SJSA1 (cell line): ENCODE measurements around the gene GYS1. TPM values are rescaled to one million over a fixed set of nuclear protein-coding genes. Genes with fewer than 3 reads are reported as not detected.

Experiments used
- DNase-seq, 2 experiments: peaks; one replicate each; pipeline ENCODE4 v3.0.0-alpha.2; 2015 to 2020; ENCODE audit warnings: low spot score in 2 of 2, low read depth in 1 of 2
- H3K27ac ChIP-seq: fragments of 250-450 bp; sonication (Bioruptor Pico); 2 replicates; pipeline ENCODE4 v1.5.1; 2020; ENCODE audit warnings: mild to moderate bottlenecking, moderate library complexity
- H3K27me3 ChIP-seq: fragments of 250-450 bp; sonication (Bioruptor Pico); replicated peaks from 2 replicates; pipeline ENCODE4 v1.5.1; 2020; ENCODE audit warnings: mild to moderate bottlenecking, moderate library complexity
- H3K36me3 ChIP-seq: fragments of 250-450 bp; sonication (Bioruptor Pico); 2 replicates; pipeline ENCODE4 v1.5.1; 2020; ENCODE audit warnings: mild to moderate bottlenecking
- H3K4me1 ChIP-seq: fragments of 250-450 bp; sonication (Bioruptor Pico); replicated peaks from 2 replicates; pipeline ENCODE4 v1.6.1; 2021; ENCODE audit warnings: mild to moderate bottlenecking
- H3K4me3 ChIP-seq: fragments of 250-450 bp; sonication (Bioruptor Pico); 2 replicates; pipeline ENCODE4 v1.5.1; 2020; ENCODE audit warnings: mild to moderate bottlenecking
- H3K9me3 ChIP-seq: fragments of 250-450 bp; sonication (Bioruptor Pico); replicated peaks from 2 replicates; pipeline ENCODE4 v1.5.1; 2020; ENCODE audit warnings: mild to moderate bottlenecking
- total RNA-seq: library from RNA; depleted of rRNA; stranded (reverse); fragments of >200 nt; shearing (Covaris generic); gene quantifications from 2 replicates; pipeline ENCODE4 v1.2.3, GENCODE V29; 2014

Gene GYS1
- total RNA-seq, 1 experiment from 2014 or later: 38.2 TPM

GRCh38 chr19:48968179-48968661 is 24.9 kb downstream of the GYS1 start:
- peak in 1 of 2 experiments; percentile 31 for DNase-seq
- no peaks in the 10 kb centered on the region for H3K9me3 ChIP-seq
- H3K4me3 ChIP-seq: no peak overlapping the region
- H3K36me3 ChIP-seq: peaks cover 62% of the 10 kb centered on the region
- no peak overlapping the region for H3K27ac ChIP-seq
- H3K27me3 ChIP-seq: no peaks in the 10 kb centered on the region
- H3K4me1 ChIP-seq: peaks cover 34% of the 10 kb centered on the region

- Histone ChIP-seq H3K27ac (no peak overlapping the region), H3K4me3 (no peak overlapping the region)
These were observed 25.5 kb downstream of the GYS1 start for GRCh38 chr19:48967346-48968178.

GRCh38 chr19:48966541-48967345 is 26.4 kb downstream of the GYS1 start:
- Histone ChIP-seq H3K36me3 (peaks cover 69% of the 10 kb centered on the region), H3K4me1 (peaks cover 45% of the 10 kb centered on the region), H3K27ac (no peak overlapping the region), H3K27me3 (no peaks in the 10 kb centered on the region), H3K9me3 (no peaks in the 10 kb centered on the region; the same call in 1 of the 2 replicates), H3K4me3 (peak overlapping the region; percentile 52)
- peak in 1 of 2 experiments; percentile 22 for DNase-seq

More at GRCh38 chr19:48967346-48968178, 25.5 kb downstream of the GYS1 start:
- no peaks in the 10 kb centered on the region for H3K27me3 ChIP-seq
- peaks cover 62% of the 10 kb centered on the region for H3K36me3 ChIP-seq
- peak in 1 of 2 experiments; percentile 31 for DNase-seq
- no peaks in the 10 kb centered on the region for H3K9me3 ChIP-seq
- peaks cover 36% of the 10 kb centered on the region for H3K4me1 ChIP-seq

DNA sequence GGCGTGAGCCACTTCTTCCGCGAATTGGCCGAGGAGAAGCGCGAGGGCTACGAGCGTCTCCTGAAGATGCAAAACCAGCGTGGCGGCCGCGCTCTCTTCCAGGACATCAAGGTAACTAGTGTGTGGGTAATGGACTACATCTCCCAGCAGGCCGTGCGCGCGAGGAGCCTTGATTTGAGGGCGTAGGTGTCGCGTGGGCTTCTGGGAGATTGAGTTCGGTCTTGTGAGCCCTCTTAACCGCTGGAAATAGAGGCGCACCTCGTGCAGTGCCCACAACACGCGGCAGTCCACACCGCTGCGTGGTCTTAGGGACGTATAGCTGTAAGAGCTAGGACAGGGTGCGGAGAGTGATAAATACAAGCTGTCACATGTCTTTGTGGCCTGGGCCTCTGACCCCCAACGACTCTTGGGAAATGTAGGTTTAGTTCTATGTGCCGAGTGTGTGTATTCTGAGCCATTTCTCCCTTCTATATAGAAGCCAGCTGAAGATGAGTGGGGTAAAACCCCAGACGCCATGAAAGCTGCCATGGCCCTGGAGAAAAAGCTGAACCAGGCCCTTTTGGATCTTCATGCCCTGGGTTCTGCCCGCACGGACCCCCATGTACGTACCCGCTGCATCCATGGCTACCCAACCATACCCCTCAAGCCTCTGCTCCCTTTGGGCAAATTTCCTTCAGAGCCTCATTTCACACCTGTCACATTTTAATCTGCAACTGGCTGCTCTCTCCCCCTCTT is 27.1 kb downstream of the GYS1 start:
- Histone ChIP-seq H3K27ac (peak overlapping the region; percentile 7; the same call in 1 of the 2 replicates), H3K36me3 (peaks cover 67% of the 10 kb centered on the region), H3K9me3 (no peaks in the 10 kb centered on the region; the same call in 1 of the 2 replicates), H3K4me3 (peak overlapping the region; percentile 52), H3K27me3 (no peaks in the 10 kb centered on the region), H3K4me1 (peaks cover 43% of the 10 kb centered on the region)
- DNase-seq: peak; percentile 86 to 87

DNA sequence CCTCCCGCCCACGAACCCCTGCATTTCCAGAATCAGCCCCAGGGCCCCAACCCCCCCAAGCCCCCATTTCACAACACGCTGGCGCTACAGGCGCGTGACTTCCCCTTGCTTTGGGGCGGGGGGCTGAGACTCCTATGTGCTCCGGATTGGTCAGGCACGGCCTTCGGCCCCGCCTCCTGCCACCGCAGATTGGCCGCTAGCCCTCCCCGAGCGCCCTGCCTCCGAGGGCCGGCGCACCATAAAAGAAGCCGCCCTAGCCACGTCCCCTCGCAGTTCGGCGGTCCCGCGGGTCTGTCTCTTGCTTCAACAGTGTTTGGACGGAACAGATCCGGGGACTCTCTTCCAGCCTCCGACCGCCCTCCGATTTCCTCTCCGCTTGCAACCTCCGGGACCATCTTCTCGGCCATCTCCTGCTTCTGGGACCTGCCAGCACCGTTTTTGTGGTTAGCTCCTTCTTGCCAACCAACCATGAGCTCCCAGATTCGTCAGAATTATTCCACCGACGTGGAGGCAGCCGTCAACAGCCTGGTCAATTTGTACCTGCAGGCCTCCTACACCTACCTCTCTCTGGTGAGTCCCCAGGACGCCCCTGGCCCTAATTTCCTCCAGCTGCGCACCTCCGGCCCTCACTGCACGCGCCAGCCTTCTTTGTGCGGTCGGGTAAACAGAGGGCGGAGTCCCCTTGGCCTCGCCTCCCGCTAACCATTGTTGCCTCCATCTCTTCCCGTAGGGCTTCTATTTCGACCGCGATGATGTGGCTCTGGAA is 27.9 kb downstream of the GYS1 start, which contains the start of gene FTL:
Gene FTL, plus strand, starts transcription at position 270 of the 766 bp plus-strand sequence. Its CDS starts 199 bp downstream, at position 469.
- Histone ChIP-seq H3K27me3 (no peaks in the 10 kb centered on the region), H3K4me3 (peak within 1 kb of the TSS; percentile 52), H3K36me3 (peaks cover 64% of the 10 kb centered on the region), H3K4me1 (peaks cover 40% of the 10 kb centered on the region), H3K9me3 (no peaks in the 10 kb centered on the region; the same call in 1 of the 2 replicates), H3K27ac (peak within 1 kb of the TSS; percentile 99)
- DNase-seq: peak; percentile 93 to 94

- peak overlapping the region; percentile 99 for H3K27ac ChIP-seq
- no peaks in the 10 kb centered on the region for H3K27me3 ChIP-seq
- peaks cover 40% of the 10 kb centered on the region for H3K4me1 ChIP-seq
- H3K9me3 ChIP-seq: no peaks in the 10 kb centered on the region; the same call in 1 of the 2 replicates
- peaks cover 57% of the 10 kb centered on the region for H3K36me3 ChIP-seq
- peak in 1 of 2 experiments; percentile 46 for DNase-seq
- H3K4me3 ChIP-seq: no peak overlapping the region
These were observed 28.7 kb downstream of the GYS1 start for GRCh38 chr19:48964205-48965039.

- Histone ChIP-seq H3K4me1 (peaks cover 40% of the 10 kb centered on the region), H3K9me3 (no peaks in the 10 kb centered on the region; the same call in 1 of the 2 replicates), H3K36me3 (peaks cover 48% of the 10 kb centered on the region), H3K27me3 (no peaks in the 10 kb centered on the region), H3K4me3 (no peak overlapping the region), H3K27ac (peak overlapping the region; percentile 99)
- DNase-seq: peak; percentile 86 to 89
These were observed 29.5 kb downstream of the GYS1 start for GRCh38 chr19:48963371-48964204.

DNA sequence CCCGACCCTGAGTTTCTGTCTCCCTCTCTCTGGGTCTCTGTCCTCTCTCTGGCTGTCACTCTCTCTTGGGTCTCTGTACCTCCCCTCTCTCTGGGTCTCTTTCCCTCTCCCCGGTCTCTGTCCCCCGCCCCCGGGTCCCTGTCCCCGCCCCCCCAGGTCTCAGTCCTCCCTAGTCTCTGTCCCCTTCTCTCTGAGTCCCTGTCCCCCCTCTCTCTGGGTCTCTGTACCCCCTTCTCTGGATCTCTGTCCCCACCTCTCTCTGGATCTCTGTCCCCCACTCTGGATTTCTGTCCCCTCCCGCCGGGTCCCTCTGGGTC is 30.3 kb downstream of the GYS1 start:
- Histone ChIP-seq H3K4me3 (no peak overlapping the region), H3K9me3 (no peaks in the 10 kb centered on the region; the same call in 1 of the 2 replicates), H3K27me3 (no peaks in the 10 kb centered on the region), H3K27ac (peak overlapping the region; percentile 67), H3K4me1 (peaks cover 40% of the 10 kb centered on the region), H3K36me3 (peaks cover 41% of the 10 kb centered on the region)
- DNase-seq: no peak

GRCh38 chr19:48962029-48962848 is 30.9 kb downstream of the GYS1 start:
- peak; percentile 51 to 69 for DNase-seq

DNA sequence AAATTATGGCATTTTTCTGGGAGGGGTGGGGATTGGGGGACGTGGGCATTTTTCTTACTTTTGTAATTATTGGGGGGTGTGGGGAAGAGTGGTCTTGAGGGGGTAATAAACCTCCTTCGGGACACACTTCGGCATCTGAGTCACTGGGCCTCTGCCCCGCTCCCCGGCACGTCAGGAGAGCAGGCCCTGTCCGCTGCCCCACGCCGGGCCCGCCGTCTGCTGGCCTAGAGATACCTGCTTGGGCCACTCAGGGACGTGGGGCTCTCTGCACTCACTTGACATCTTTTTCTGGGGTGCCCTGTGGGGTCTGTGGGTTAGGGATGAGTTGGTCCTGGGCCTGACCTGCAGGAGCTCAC is 31.5 kb downstream of the GYS1 start:
- no peaks in the 10 kb centered on the region for H3K27me3 ChIP-seq
- H3K4me3 ChIP-seq: no peak overlapping the region
- DNase-seq: no peak
- peaks cover 33% of the 10 kb centered on the region for H3K4me1 ChIP-seq
- H3K36me3 ChIP-seq: peaks cover 34% of the 10 kb centered on the region
- no peaks in the 10 kb centered on the region; the same call in 1 of the 2 replicates for H3K9me3 ChIP-seq
- H3K27ac ChIP-seq: peak overlapping the region; percentile 67; the same call in 1 of the 2 replicates

More at GRCh38 chr19:48962029-48962848, 30.9 kb downstream of the GYS1 start:
- peaks cover 39% of the 10 kb centered on the region for H3K4me1 ChIP-seq
- no peaks in the 10 kb centered on the region; the same call in 1 of the 2 replicates for H3K9me3 ChIP-seq
- peaks cover 40% of the 10 kb centered on the region for H3K36me3 ChIP-seq
- H3K27ac ChIP-seq: peak overlapping the region; percentile 67
- H3K27me3 ChIP-seq: no peaks in the 10 kb centered on the region
- no peak overlapping the region for H3K4me3 ChIP-seq
